Transverse colon (tissue), 4 donors: ENCODE data around the gene SOX12. TPM values are rescaled to one million over a fixed set of nuclear protein-coding genes. Genes with fewer than 3 reads are reported as not detected.
A peak's percentile ranks its signal among the peaks of the same experiment; 100 is the strongest.

Experiments used
- DNase-seq: peaks from one replicate; pipeline ENCODE4 v3.0.0-alpha.2; 2019
- H3K27ac ChIP-seq, 4 donors: fragments of 200-600 bp; sonication (generic); 2 replicates each; pipeline ENCODE4 v1.5.1; 2016 to 2018; ENCODE audit warnings: inconsistent platforms in 4 of 4
- H3K27me3 ChIP-seq: fragments of 200-600 bp; sonication (generic); 2 replicates; pipeline ENCODE4 v1.5.1; 2017; ENCODE audit warnings: inconsistent platforms
- H3K36me3 ChIP-seq, 4 donors: fragments of 200-600 bp; sonication (generic); 2 replicates each; pipeline ENCODE4 v1.5.1; 2017 to 2019; ENCODE audit warnings: inconsistent platforms in 4 of 4
- H3K4me1 ChIP-seq, 4 donors: fragments of 200-600 bp; sonication (generic); 2 replicates each; pipeline ENCODE4 v1.5.1; 2017 to 2020; ENCODE audit warnings: inconsistent platforms in 4 of 4
- H3K4me3 ChIP-seq, 4 donors: fragments of 200-600 bp; sonication (generic); 1 replicate in 1 of 4; 2 replicates in 3 of 4; pipeline versions ENCODE4 v1.5.1 to v1.6.1; 2017 to 2019; ENCODE audit warnings: inconsistent platforms in 4 of 4
- H3K9me3 ChIP-seq, 2 donors: fragments of 200-600 bp; sonication (generic); 2 replicates each; pipeline ENCODE4 v1.5.1; 2017 to 2019; ENCODE audit warnings: inconsistent platforms in 2 of 2
- CTCF ChIP-seq, 5 experiments: fragments of 200-600 bp in 3 of 5; fragments of 450-650 bp in 2 of 5; sonication (generic) in 3 of 5; IDR thresholded peaks; 1 replicate in 2 of 5; 2 replicates in 3 of 5; pipeline ENCODE4 v1.5.1; 2016 to 2017; ENCODE audit warnings: antibody characterized with exemption in 5 of 5, inconsistent platforms in 3 of 5, mild to moderate bottlenecking in 2 of 5, moderate library complexity in 1 of 5
- EP300 ChIP-seq: sonication (generic); formaldehyde crosslinking; IDR thresholded peaks from one replicate; pipeline ENCODE4 v1.6.1; 2017; ENCODE audit warnings: antibody characterized with exemption, low read depth
- POLR2A ChIP-seq: fragments of 450-650 bp; IDR thresholded peaks from one replicate; pipeline ENCODE4 v1.6.1; 2016; ENCODE audit warnings: antibody characterized with exemption, mild to moderate bottlenecking, moderate library complexity
- POLR2AphosphoS5 ChIP-seq, 3 donors: sonication (generic); formaldehyde crosslinking; IDR thresholded peaks; one replicate each; pipeline ENCODE4 v1.6.1; 2016; ENCODE audit warnings: antibody characterized with exemption in 3 of 3
- WGBS, 2 donors: methylation state at CpG; one replicate each; pipeline ENCODE4 v1.1.5; 2018; ENCODE audit warnings: low coverage in 1 of 2; 5-methylcytosine and 5-hydroxymethylcytosine counted together
- in situ Hi-C, 4 donors: fragments of 200-750 bp; cut with MboI; loops; one replicate each; pipeline versions ENCODE4 v1.15.0 to v1.15.1; 2017; ENCODE audit warnings: low sequenced_read_pairs in 3 of 4, low pct_ligation_motif_present in 1 of 4, low pct_unique_long_range_greater_than_20kb in 1 of 4
- intact Hi-C: fragments of 100-400 bp; cut with DNase I; formaldehyde crosslinking; loops from one replicate; pipeline ENCODE4 v1.15.1; 2023; ENCODE audit warnings: low total_unique reads
- total RNA-seq, 4 donors: library from RNA; depleted of rRNA; stranded (reverse); fragments of >200 nt; gene quantifications; one replicate each; pipeline ENCODE4 v1.1.0, GENCODE V29; 2016

Gene SOX12
- total RNA-seq, 4 donors from 2014 or later = 2.0 to 5.0 (median 3.5) TPM

GRCh38 chr20:346640-347316 is 21.4 kb downstream of the SOX12 start, which contains the start of gene NRSN2:
Gene NRSN2, plus strand, starts transcription at chr20:347111. Its CDS starts 2,533 bp downstream, at chr20:349644.
- peak; percentile 61 for DNase-seq
- TF ChIP-seq CTCF (IDR thresholded peaks at IDR 0.05) (no peak), EP300 (no peak), POLR2AphosphoS5 (IDR thresholded peaks at IDR 0.05) (peak in 2 of 3 donors; percentile 45 to 65), POLR2A (no peak)
- Histone ChIP-seq H3K27me3 (no peaks in the 10 kb centered on the region), H3K27ac (peak within 1 kb of the TSS; percentile 92 to 97 (median 97)), H3K4me1 (peaks cover 3 to 28% (median 12%) of the 10 kb centered on the region in 4 donors), H3K9me3 (peaks cover 0 to 4% of the 10 kb centered on the region in 2 donors), H3K4me3 (peak within 1 kb of the TSS; percentile 63 to 91 (median 74)), H3K36me3 (no peaks in the 10 kb centered on the region)
- in situ Hi-C loops = no loop called here
- intact Hi-C loops = no loop called here
- WGBS, 2 donors = 2 to 12% methylated on average over 12 to 24 of the region's 50 CpGs

- peaks cover 3 to 28% (median 12%) of the 10 kb centered on the region in 4 donors for H3K4me1 ChIP-seq
- no peaks in the 10 kb centered on the region for H3K27me3 ChIP-seq
- peak overlapping the region; percentile 63 to 91 (median 74) for H3K4me3 ChIP-seq
- in situ Hi-C loops (no loop called here), intact Hi-C loops (no loop called here)
- 0 to 1% methylated on average over 1 to 19 of the region's 19 CpGs for WGBS, 2 donors
- no peaks in the 10 kb centered on the region for H3K36me3 ChIP-seq
- peak overlapping the region; percentile 92 to 97 (median 97) for H3K27ac ChIP-seq
- TF ChIP-seq EP300 (no peak), CTCF (IDR thresholded peaks at IDR 0.05) (no peak), POLR2AphosphoS5 (IDR thresholded peaks at IDR 0.05) (no peak), POLR2A (no peak)
- no peaks in the 10 kb centered on the region for H3K9me3 ChIP-seq
- no peak for DNase-seq
These were observed 21.9 kb downstream of the SOX12 start for GRCh38 chr20:347317-347639.

GRCh38 chr20:347640-348484 is 22.5 kb downstream of the SOX12 start:
- Histone ChIP-seq H3K9me3 (no peaks in the 10 kb centered on the region), H3K4me3 (peak overlapping the region; percentile 63 to 91 (median 74)), H3K27me3 (no peaks in the 10 kb centered on the region), H3K27ac (peak overlapping the region; percentile 92 to 97 (median 97)), H3K4me1 (peaks cover 3 to 28% (median 12%) of the 10 kb centered on the region in 4 donors), H3K36me3 (no peaks in the 10 kb centered on the region)
- TF ChIP-seq POLR2A = peak; percentile 67
- TF ChIP-seq POLR2AphosphoS5 (IDR thresholded peaks at IDR 0.05) = peak; percentile 60 to 77 (median 71)
- TF ChIP-seq EP300 = no peak
- WGBS, 2 donors = 0 to 1% methylated on average over 16 to 58 of the region's 61 CpGs
- peak; percentile 90 for DNase-seq
- intact Hi-C loops = no loop called here
- in situ Hi-C loops = no loop called here

GRCh38 chr20:348972-349841 is 23.9 kb downstream of the SOX12 start:
- H3K9me3 ChIP-seq = no peaks in the 10 kb centered on the region
- peak overlapping the region; percentile 92 to 97 (median 97) for H3K27ac ChIP-seq
- in situ Hi-C loops = no loop called here
- no peaks in the 10 kb centered on the region for H3K36me3 ChIP-seq
- 71 to 93% methylated on average over 6 to 19 of the region's 19 CpGs for WGBS, 2 donors
- peaks cover 3 to 28% (median 12%) of the 10 kb centered on the region in 4 donors for H3K4me1 ChIP-seq
- TF ChIP-seq CTCF (IDR thresholded peaks at IDR 0.05) (no peak), EP300 (no peak), POLR2AphosphoS5 (IDR thresholded peaks at IDR 0.05) (no peak), POLR2A (no peak)
- H3K27me3 ChIP-seq = no peaks in the 10 kb centered on the region
- DNase-seq = no peak
- no peak overlapping the region for H3K4me3 ChIP-seq
- intact Hi-C loops = no loop called here
